ENCODE data around the gene GPRIN3. TPM values are rescaled to one million over a fixed set of nuclear protein-coding genes. Genes with fewer than 3 reads are reported as not detected.
A peak's percentile ranks its signal among the peaks of the same experiment; 100 is the strongest.

The GPRIN3 gene
- total and polyA plus RNA-seq, 10 of the 15 experiments (the other 5 are each of a cell fraction or from before 2014, with no cell fraction given) = under 0.01 to 0.05 (median 0.01) TPM; not detected in 6

DNA sequence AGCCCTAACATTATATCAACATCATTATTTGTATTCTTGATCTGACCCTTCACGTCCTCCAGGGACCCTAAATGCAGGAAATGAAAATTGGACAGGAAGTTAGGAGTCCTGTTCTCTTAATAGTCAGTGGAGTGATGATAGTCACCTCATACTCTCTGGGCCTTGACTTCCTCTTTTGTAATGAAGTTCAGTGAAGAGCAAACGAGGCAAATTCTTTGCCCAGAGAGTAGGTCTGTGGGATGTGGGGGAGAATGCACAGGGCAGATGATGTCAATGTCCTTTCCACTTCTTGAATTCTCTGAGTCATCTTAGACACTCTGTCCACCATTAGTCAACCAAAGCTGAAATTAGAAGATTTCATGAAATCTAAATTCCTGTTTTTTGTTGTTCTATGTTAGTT is 17.1 kb upstream of the GPRIN3 start (continued):
- TF ChIP-seq, protein P1, sequence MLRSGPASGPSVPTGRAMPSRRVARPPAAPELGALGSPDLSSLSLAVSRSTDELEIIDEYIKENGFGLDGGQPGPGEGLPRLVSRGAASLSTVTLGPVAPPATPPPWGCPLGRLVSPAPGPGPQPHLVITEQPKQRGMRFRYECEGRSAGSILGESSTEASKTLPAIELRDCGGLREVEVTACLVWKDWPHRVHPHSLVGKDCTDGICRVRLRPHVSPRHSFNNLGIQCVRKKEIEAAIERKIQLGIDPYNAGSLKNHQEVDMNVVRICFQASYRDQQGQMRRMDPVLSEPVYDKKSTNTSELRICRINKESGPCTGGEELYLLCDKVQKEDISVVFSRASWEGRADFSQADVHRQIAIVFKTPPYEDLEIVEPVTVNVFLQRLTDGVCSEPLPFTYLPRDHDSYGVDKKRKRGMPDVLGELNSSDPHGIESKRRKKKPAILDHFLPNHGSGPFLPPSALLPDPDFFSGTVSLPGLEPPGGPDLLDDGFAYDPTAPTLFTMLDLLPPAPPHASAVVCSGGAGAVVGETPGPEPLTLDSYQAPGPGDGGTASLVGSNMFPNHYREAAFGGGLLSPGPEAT (IDR thresholded peaks at IDR 0.05; ENCODE audit: low read depth) = no peak
- TF ChIP-seq TCF3 (IDR thresholded peaks at IDR 0.05; ENCODE audit: borderline replicate concordance, insufficient read depth, low read depth, low read length) (no peak), SPI1 (IDR thresholded peaks at IDR 0.05; ENCODE audit: borderline replicate concordance, insufficient read depth, low read depth, low read length) (peak; percentile 92), BCL11A (IDR thresholded peaks at IDR 0.05; ENCODE audit: low read depth, low read length) (0 out of 2 replicates have a peak, but pooled peaks have one; percentile 40)

DNA sequence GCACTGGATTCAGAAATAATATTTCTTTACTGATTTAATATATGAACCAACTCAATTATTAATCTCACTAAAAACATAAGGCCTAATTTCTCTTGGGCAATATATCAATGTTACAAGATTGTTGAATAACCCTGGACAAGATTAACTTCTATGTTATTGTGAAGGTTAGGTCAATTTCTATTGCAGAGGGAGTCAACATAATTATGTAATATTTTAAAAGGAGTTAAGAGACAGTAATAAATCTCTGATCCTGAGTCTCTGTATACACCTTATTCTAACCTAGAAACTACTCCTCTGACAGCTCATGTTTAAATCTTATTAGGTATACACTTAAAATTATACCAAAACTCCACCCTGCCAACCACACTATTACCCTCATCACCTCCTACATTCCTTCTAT is 15.1 kb upstream of the GPRIN3 start:
- RAD21 ChIA-PET (ENCODE audit: unreplicated experiment) = no interaction called here
- DNase-seq (ENCODE audit: low read depth, low spot score) (no peak), ATAC-seq (no peak), FAIRE-seq (no peak)
- CTCF ChIA-PET = interaction anchor here (0.6 to 1.3 kb wide), 3 partner anchors 36 to 1991 kb away, joined by 3 read pairs; no protein-coding TSS in a partner anchor
- H3K4me3 ChIP-seq = no peak overlapping the region
- H3K27ac ChIP-seq (ENCODE audit: control insufficient read depth, insufficient read depth) = no peak overlapping the region
- POLR2A ChIA-PET = no interaction called here
- H3K9me3 ChIP-seq (replicated peaks; ENCODE audit: control insufficient read depth, insufficient read depth, low read length) = no peaks in the 10 kb centered on the region
- H3K79me2 ChIP-seq (ENCODE audit: control insufficient read depth, insufficient read depth, low read length) = no peaks in the 10 kb centered on the region
- no peaks in the 10 kb centered on the region for H4K20me1 ChIP-seq (ENCODE audit: control insufficient read depth, insufficient read depth)
- no peak overlapping the region for H3K9ac ChIP-seq (ENCODE audit: control insufficient read depth, insufficient read depth, low read length)
- in situ Hi-C loops (cut with MboI) = no loop called here
- H3K4me1 ChIP-seq (ENCODE audit: control insufficient read depth, insufficient read depth, low read length) = no peaks in the 10 kb centered on the region
- no TSS peak for BruUV-seq (replicated peaks)
- no peak overlapping the region for H3K4me2 ChIP-seq (ENCODE audit: control insufficient read depth, insufficient read depth)
- intact Hi-C loops (cut with micrococcal nuclease; ENCODE audit: unreplicated experiment) = no loop called here
- no peaks in the 10 kb centered on the region for H3K27me3 ChIP-seq (replicated peaks in 1 of 2; ENCODE audit: control insufficient read depth in 2 of 2, insufficient read depth in 2 of 2, low read length in 1 of 2)
- H3K36me3 ChIP-seq (ENCODE audit: control insufficient read depth in 2 of 2, insufficient read depth in 2 of 2, low read length in 1 of 2) = no peaks in the 10 kb centered on the region
- no peak overlapping the region for H2AFZ ChIP-seq (ENCODE audit: control insufficient read depth, low read depth, low read length)
- SMC1A ChIA-PET (ENCODE audit: uncharacterized antibody, unreplicated experiment) = interaction anchor here (0.8 kb wide), 1 partner anchor 62 kb away, joined by 3 read pairs; no protein-coding TSS in a partner anchor
- no peak for TF ChIP-seq JUNB (IDR thresholded peaks at IDR 0.05)
- no peak for TF ChIP-seq FOXM1 (IDR thresholded peaks at IDR 0.05; ENCODE audit: low read depth, low read length)
- no peak for TF ChIP-seq SIN3A (IDR thresholded peaks at IDR 0.05; ENCODE audit: low read depth, low read length)
- no peak for TF ChIP-seq HCFC1 (IDR thresholded peaks at IDR 0.05; ENCODE audit: low read length)
- no peak for TF ChIP-seq SREBF1 (IDR thresholded peaks at IDR 0.05; ENCODE audit: low read length)
- no peak for TF ChIP-seq HDGF (IDR thresholded peaks at IDR 0.05)
- no peak for TF ChIP-seq MXI1 (IDR thresholded peaks at IDR 0.05; ENCODE audit: low read depth, low read length)
- TF ChIP-seq MYC (IDR thresholded peaks at IDR 0.05; ENCODE audit: insufficient read depth, insufficient read length, insufficient replicate concordance, low read length, severe bottlenecking) = no peak
- TF ChIP-seq, protein P2, sequence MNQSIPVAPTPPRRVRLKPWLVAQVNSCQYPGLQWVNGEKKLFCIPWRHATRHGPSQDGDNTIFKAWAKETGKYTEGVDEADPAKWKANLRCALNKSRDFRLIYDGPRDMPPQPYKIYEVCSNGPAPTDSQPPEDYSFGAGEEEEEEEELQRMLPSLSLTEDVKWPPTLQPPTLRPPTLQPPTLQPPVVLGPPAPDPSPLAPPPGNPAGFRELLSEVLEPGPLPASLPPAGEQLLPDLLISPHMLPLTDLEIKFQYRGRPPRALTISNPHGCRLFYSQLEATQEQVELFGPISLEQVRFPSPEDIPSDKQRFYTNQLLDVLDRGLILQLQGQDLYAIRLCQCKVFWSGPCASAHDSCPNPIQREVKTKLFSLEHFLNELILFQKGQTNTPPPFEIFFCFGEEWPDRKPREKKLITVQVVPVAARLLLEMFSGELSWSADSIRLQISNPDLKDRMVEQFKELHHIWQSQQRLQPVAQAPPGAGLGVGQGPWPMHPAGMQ (IDR thresholded peaks at IDR 0.05; ENCODE audit: borderline replicate concordance) = no peak
- no peak for TF ChIP-seq RAD51 (IDR thresholded peaks at IDR 0.05)
- TF ChIP-seq SMARCA5 (IDR thresholded peaks at IDR 0.05) = no peak
- TF ChIP-seq MEF2B (IDR thresholded peaks at IDR 0.05; ENCODE audit: partially characterized antibody, poor library complexity, severe bottlenecking) = no peak
- TF ChIP-seq CHD2 (IDR thresholded peaks at IDR 0.05; ENCODE audit: borderline replicate concordance, low read depth, low read length) = no peak
- no peak for TF ChIP-seq MYB (IDR thresholded peaks at IDR 0.05; ENCODE audit: borderline replicate concordance, low read depth, low read length)
- TF ChIP-seq PAX8 (IDR thresholded peaks at IDR 0.05) = no peak
- TF ChIP-seq, protein P3, sequence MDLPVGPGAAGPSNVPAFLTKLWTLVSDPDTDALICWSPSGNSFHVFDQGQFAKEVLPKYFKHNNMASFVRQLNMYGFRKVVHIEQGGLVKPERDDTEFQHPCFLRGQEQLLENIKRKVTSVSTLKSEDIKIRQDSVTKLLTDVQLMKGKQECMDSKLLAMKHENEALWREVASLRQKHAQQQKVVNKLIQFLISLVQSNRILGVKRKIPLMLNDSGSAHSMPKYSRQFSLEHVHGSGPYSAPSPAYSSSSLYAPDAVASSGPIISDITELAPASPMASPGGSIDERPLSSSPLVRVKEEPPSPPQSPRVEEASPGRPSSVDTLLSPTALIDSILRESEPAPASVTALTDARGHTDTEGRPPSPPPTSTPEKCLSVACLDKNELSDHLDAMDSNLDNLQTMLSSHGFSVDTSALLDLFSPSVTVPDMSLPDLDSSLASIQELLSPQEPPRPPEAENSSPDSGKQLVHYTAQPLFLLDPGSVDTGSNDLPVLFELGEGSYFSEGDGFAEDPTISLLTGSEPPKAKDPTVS (IDR thresholded peaks at IDR 0.05; ENCODE audit: low read depth, low read length) = no peak
